Measurements from ENCODE around the gene NFU1.
"Not testable (repeated sequence)": the region's sequence is repeated elsewhere in the genome, so short reads cannot be mapped to it uniquely, and the experiment has no call there.

Gene NFU1

GRCh38 chr2:69450735-69451416, 13.6 kb upstream of the NFU1 start:
- FAIRE-seq: no peak

GRCh38 chr2:69449906-69450305, 12.7 kb upstream of the NFU1 start:
- no peak for FAIRE-seq

GRCh38 chr2:69443673-69444072, 6.4 kb upstream of the NFU1 start:
- FAIRE-seq: not testable (repeated sequence)

GRCh38 chr2:69439499-69439898, 2.3 kb upstream of the NFU1 start:
- FAIRE-seq: not testable (repeated sequence)

- FAIRE-seq: no peak
Measured at GRCh38 chr2:69438580-69438979, 1.3 kb upstream of the NFU1 start.

GRCh38 chr2:69437751-69438154, 518 bp upstream of the NFU1 start:
- no peak for FAIRE-seq

- no peak for FAIRE-seq
Measured at GRCh38 chr2:69436596-69436937, 668 bp downstream of the NFU1 start.

GRCh38 chr2:69434753-69435152, 2.5 kb downstream of the NFU1 start:
- FAIRE-seq: no peak

- no peak for FAIRE-seq
Measured at GRCh38 chr2:69429491-69430183, 7.6 kb downstream of the NFU1 start.

GRCh38 chr2:69428981-69429380, 8.3 kb downstream of the NFU1 start:
- no peak for FAIRE-seq

- no peak for FAIRE-seq
Measured at GRCh38 chr2:69424419-69424818, 12.8 kb downstream of the NFU1 start.

GRCh38 chr2:69422198-69422597, 15.0 kb downstream of the NFU1 start:
- FAIRE-seq: peak; percentile 36

- not testable (repeated sequence) for FAIRE-seq
Measured at GRCh38 chr2:69419111-69419510, 18.1 kb downstream of the NFU1 start.

- peak; percentile 85 for FAIRE-seq
Measured at GRCh38 chr2:69416147-69416546, 21.1 kb downstream of the NFU1 start.

- no peak for FAIRE-seq
Measured at GRCh38 chr2:69411120-69411519, 26.1 kb downstream of the NFU1 start.

- FAIRE-seq: no peak
Measured at GRCh38 chr2:69405306-69405705, 31.9 kb downstream of the NFU1 start.

- no peak for FAIRE-seq
Measured at GRCh38 chr2:69400121-69400520, 37.1 kb downstream of the NFU1 start.

GRCh38 chr2:69397234-69397633, 40.0 kb downstream of the NFU1 start:
- peak; percentile 88 for FAIRE-seq

- no peak for FAIRE-seq
Measured at GRCh38 chr2:69395866-69396265, 41.4 kb downstream of the NFU1 start.

GRCh38 chr2:69393963-69394362, 43.3 kb downstream of the NFU1 start:
- no peak for FAIRE-seq

- no peak for FAIRE-seq
Measured at GRCh38 chr2:69390471-69390870, 46.8 kb downstream of the NFU1 start.

- no peak for FAIRE-seq
Measured at GRCh38 chr2:69390001-69390400, 47.2 kb downstream of the NFU1 start.

- no peak for FAIRE-seq
Measured at GRCh38 chr2:69389271-69389670, 48.0 kb downstream of the NFU1 start.

- no peak for FAIRE-seq
Measured at GRCh38 chr2:69387770-69388481, 49.3 kb downstream of the NFU1 start.

Measured in colon (tissue), 2 donors.